ENCODE measurements around the gene SLC24A3.

DNA sequence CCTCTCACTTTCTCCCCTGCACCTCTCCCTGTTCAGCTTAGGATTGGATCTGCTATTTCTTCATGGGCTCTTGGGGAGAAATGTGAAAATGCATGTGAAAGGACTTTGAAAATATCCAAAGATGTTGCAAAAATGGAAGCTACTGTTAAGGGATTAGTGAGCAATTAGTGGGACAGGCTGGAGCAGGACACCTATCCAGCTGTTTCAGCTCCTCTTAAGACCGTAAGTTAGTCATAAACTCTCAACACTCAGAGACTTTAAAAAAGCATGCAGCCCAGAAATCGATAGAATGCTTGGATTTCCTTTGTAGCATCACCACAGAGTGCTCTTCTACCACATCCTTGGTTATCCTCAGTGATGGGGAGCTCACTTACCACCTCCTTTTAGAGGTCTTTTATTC lies 88.7 kb downstream of the SLC24A3 start:
- TF ChIP-seq, protein P1, sequence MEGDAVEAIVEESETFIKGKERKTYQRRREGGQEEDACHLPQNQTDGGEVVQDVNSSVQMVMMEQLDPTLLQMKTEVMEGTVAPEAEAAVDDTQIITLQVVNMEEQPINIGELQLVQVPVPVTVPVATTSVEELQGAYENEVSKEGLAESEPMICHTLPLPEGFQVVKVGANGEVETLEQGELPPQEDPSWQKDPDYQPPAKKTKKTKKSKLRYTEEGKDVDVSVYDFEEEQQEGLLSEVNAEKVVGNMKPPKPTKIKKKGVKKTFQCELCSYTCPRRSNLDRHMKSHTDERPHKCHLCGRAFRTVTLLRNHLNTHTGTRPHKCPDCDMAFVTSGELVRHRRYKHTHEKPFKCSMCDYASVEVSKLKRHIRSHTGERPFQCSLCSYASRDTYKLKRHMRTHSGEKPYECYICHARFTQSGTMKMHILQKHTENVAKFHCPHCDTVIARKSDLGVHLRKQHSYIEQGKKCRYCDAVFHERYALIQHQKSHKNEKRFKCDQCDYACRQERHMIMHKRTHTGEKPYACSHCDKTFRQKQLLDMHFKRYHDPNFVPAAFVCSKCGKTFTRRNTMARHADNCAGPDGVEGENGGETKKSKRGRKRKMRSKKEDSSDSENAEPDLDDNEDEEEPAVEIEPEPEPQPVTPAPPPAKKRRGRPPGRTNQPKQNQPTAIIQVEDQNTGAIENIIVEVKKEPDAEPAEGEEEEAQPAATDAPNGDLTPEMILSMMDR (tag by site-specific recombination; IDR thresholded peaks at IDR 0.05), result no peak
- no peak for TF ChIP-seq ZNF138 (tag by site-specific recombination; IDR thresholded peaks at IDR 0.05; ENCODE audit: borderline replicate concordance)
- TF ChIP-seq, protein P2, sequence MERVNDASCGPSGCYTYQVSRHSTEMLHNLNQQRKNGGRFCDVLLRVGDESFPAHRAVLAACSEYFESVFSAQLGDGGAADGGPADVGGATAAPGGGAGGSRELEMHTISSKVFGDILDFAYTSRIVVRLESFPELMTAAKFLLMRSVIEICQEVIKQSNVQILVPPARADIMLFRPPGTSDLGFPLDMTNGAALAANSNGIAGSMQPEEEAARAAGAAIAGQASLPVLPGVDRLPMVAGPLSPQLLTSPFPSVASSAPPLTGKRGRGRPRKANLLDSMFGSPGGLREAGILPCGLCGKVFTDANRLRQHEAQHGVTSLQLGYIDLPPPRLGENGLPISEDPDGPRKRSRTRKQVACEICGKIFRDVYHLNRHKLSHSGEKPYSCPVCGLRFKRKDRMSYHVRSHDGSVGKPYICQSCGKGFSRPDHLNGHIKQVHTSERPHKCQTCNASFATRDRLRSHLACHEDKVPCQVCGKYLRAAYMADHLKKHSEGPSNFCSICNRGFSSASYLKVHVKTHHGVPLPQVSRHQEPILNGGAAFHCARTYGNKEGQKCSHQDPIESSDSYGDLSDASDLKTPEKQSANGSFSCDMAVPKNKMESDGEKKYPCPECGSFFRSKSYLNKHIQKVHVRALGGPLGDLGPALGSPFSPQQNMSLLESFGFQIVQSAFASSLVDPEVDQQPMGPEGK (tag by site-specific recombination; IDR thresholded peaks at IDR 0.05), result no peak
- TF ChIP-seq ZBTB7A (tag by site-specific recombination; IDR thresholded peaks at IDR 0.05; ENCODE audit: low read depth), result no peak
- TF ChIP-seq ZNF146 (tag by site-specific recombination; IDR thresholded peaks at IDR 0.05), result no peak
- TF ChIP-seq ZNF792 (tag by site-specific recombination; IDR thresholded peaks at IDR 0.05), result no peak
- TF ChIP-seq, protein P3, sequence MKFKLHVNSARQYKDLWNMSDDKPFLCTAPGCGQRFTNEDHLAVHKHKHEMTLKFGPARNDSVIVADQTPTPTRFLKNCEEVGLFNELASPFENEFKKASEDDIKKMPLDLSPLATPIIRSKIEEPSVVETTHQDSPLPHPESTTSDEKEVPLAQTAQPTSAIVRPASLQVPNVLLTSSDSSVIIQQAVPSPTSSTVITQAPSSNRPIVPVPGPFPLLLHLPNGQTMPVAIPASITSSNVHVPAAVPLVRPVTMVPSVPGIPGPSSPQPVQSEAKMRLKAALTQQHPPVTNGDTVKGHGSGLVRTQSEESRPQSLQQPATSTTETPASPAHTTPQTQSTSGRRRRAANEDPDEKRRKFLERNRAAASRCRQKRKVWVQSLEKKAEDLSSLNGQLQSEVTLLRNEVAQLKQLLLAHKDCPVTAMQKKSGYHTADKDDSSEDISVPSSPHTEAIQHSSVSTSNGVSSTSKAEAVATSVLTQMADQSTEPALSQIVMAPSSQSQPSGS (tag by site-specific recombination; IDR thresholded peaks at IDR 0.05; ENCODE audit: low read depth), result no peak
- no peak for TF ChIP-seq ZNF677 (tag by site-specific recombination; IDR thresholded peaks at IDR 0.05)
- no peak for TF ChIP-seq YY2 (tag by site-specific recombination; IDR thresholded peaks at IDR 0.05)
- TF ChIP-seq ZBTB48 (tag by site-specific recombination; IDR thresholded peaks at IDR 0.05), result no peak
- no peak for TF ChIP-seq KLF1 (tag by site-specific recombination; IDR thresholded peaks at IDR 0.05)
- TF ChIP-seq ZNF121 (tag by site-specific recombination; IDR thresholded peaks at IDR 0.05), result no peak
- TF ChIP-seq ZNF529 (tag by site-specific recombination; IDR thresholded peaks at IDR 0.05; ENCODE audit: insufficient replicate concordance), result no peak
- TF ChIP-seq SALL2 (tag by site-specific recombination; IDR thresholded peaks at IDR 0.05; ENCODE audit: borderline replicate concordance), result no peak
